HG03135 (cell line): Measurements from ENCODE around the gene PTPRM.
A peak's percentile ranks its signal among the peaks of the same experiment; 100 is the strongest.
"Not testable (repeated sequence)": the region's sequence is repeated elsewhere in the genome, so short reads cannot be mapped to it uniquely, and the experiment has no call there.

Source experiments
- ATAC-seq: cut with Tn5 transposase; IDR thresholded peaks from one replicate; pipeline ENCODE4 v1.9.1; 2021; ENCODE audit warnings: mild to moderate bottlenecking, moderate library complexity; ENCODE audit not compliant: unreplicated experiment

PTPRM gene

GRCh38 chr18:7924616-7925015, 357.5 kb downstream of the PTPRM start:
- ATAC-seq, result no peak

DNA sequence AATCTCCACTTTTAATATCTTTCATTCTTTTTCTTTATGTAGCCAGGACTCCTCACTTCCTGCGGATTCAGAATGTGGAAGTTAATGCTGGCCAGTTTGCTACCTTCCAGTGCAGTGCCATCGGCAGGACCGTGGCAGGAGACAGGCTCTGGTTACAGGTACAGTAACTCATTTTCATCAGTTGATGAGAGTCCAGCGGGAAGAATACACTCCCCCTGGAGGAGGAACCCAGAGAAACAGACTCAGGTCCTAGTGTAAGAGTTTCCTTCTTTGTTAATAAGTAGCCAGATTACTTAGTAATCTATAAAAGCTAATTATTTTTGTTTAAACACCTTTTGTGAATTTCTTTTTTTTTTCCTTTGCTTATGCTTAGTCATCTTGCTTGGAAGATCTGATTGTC, 359.4 kb downstream of the PTPRM start:
- no peak for ATAC-seq

- ATAC-seq, result no peak
Measured at GRCh38 chr18:7927119-7927518, 360.0 kb downstream of the PTPRM start.

DNA sequence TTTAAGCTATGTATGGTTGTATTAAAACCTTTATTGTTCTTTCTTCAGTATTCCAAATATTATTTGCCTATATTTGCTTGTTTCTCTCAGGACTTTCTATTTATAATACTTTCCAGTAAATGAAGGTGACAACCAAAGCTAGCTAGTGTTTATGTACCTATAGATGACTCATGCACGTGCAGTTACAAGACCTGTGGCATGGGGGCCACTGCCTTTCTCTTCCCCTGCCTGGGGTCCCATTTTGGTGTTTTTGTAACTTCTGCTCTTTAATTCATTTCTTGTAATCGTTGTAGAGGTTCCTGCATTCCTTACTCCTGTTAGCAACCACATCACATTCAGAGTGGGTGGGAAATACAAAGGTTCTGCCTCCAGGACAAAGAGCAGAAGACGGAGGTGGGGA, 364.6 kb downstream of the PTPRM start:
- no peak for ATAC-seq

- no peak for ATAC-seq
Measured at GRCh38 chr18:7937268-7937667, 370.2 kb downstream of the PTPRM start.

DNA sequence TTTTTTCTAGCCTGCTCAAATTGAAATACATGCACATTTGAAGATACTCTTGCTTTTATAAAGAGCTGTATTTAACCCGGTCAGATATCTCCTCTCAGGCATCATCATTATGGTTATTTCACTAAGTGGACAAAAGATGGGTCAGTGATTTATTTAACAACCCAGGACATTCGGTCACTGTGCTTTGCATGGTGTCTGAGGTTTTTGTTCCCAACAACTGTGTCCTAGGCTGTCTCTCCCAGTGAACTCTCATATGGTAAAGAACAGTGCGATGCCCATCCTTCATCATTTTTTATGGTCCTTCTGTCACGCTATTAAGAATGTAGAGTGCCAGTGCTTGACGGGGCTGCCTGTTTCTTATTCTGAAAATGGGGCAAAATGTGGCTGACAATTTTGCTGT, 372.4 kb downstream of the PTPRM start:
- no peak for ATAC-seq

GRCh38 chr18:7940379-7940778, 373.3 kb downstream of the PTPRM start:
- no peak for ATAC-seq

GRCh38 chr18:7940971-7941370, 373.9 kb downstream of the PTPRM start:
- ATAC-seq, result no peak

DNA sequence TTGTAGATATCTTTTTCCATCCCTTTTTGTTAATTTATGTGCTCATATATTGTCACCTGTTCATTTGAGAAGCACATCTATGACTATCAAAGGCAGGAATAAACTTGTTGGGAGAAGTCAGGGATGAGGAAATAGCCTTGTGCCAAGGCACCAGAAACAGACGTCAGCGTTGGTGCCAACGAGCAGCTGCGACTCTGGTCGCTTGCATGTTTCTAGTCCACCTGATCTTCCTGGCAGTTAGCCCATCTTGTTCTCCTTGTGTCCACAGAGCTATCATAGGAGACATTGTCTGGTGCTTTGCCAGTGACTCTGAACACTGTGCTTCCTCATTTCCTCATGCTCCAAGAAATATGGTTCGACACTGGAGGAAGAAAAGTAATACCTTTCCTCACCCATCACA, 374.4 kb downstream of the PTPRM start:
- no peak for ATAC-seq

DNA sequence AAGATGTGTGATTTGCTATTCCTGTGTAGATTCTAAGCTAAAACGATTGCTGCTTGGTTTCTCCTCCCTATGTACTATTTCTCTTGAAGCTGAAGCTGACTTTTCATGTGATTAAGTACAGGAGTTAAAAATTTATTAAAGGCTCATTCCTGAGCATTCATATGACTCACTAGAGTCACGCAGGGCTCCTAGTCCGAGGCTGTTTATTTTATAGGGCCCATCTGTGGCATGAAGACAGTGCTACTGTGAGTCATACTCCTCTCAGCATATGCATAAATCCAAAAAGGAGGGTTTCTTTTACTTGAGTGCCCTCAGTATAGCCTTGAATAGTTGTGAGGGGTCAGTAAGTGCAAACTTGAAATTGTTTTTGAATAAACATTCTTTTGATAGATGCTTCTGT, 378.8 kb downstream of the PTPRM start:
- no peak for ATAC-seq

- ATAC-seq, result no peak
Measured at GRCh38 chr18:7946734-7947377, 379.7 kb downstream of the PTPRM start.

- ATAC-seq, result no peak
Measured at GRCh38 chr18:7950380-7951136, 383.4 kb downstream of the PTPRM start.

- ATAC-seq, result peak; percentile 76
Measured at GRCh38 chr18:7953095-7953958, 386.2 kb downstream of the PTPRM start.

GRCh38 chr18:7954238-7954637, 387.1 kb downstream of the PTPRM start:
- ATAC-seq, result no peak

DNA sequence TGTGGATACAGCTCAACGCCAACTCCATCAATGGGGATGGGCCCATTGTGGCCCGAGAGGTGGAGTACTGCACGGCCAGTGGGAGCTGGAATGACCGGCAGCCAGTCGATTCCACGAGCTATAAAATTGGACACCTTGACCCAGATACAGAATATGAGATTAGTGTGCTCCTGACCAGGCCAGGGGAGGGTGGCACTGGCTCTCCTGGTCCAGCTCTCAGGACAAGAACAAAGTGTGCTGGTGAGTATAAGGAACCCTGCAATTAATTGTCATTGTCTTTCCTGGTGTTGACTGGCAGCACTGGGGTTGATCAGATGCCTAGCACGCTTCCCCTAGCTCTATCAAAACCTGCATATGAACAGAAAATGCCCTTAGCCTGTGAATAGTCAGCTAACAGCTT, 388.1 kb downstream of the PTPRM start:
- ATAC-seq, result no peak

- ATAC-seq, result no peak
Measured at GRCh38 chr18:7957297-7957696, 390.2 kb downstream of the PTPRM start.

DNA sequence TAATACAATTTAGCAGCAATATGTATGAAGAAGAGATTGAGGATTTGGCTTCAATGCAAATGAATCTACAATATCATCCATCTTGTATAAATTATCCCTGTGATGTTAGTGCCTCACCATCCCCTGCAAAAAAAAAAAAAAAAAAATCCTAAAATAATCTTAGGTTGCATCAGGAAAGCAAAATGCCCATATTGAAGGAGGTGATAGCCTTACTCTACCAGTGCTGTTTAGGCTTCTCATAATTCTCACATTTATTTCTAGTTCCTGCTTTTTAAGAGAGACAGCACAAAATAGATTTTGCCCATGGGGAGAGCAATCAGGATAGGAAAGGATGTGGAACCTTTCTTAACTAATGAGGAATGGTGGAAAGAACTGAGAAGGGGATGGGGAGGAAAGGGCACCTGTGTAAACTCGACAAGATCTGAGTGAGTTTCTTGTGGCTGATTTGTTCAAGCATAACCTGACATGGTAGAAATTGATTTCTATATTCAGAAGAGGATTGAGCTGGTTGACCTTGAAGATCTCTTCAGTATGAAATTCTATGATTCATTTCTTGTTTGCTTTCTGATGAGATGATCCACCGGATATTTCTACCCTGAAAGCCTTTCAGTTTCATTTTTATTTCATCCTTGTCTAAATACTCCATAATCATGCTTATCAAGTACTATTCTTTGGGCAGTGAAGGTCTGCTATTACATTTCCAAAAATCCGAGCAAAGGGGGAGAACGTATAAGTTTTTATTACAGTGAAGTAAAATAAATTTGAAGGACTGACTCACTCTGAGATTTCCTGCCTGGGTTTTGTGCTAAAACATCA, 391.2 kb downstream of the PTPRM start:
- ATAC-seq, result no peak

DNA sequence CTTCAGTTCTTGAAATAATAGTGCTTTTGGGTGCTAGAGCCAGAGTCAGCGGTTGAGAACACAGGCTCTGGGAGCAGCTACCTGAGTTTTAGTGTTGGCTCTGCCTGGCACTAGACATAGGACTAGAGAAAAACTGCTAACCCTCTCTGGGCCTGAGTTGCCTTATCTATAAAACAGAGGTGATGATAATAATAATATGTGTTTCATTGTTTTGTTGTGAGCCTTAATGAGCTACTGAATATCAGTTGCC, 391.7 kb downstream of the PTPRM start:
- ATAC-seq, result no peak

GRCh38 chr18:7966682-7967081, 399.6 kb downstream of the PTPRM start:
- ATAC-seq, result not testable (repeated sequence)

- no peak for ATAC-seq
Measured at GRCh38 chr18:7974200-7974874, 407.2 kb downstream of the PTPRM start.

DNA sequence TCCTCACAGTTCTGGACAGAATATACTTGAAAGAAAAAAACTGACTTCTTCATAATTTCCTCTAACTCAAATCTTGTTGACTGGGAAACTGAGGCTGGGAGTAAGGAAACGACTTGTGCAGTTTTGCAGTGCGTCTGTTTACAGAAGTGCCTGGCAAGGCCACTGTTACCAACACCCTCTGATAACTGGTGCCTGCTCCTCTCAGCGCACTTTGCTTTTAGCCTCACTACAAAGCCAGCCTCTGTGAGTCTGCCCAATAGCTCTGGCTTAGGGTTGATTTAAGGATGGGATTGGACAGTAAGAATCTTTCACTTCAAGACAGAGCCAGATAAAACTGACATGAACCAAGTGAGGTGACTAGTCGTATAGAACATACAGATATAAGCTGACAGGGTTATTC, 410.8 kb downstream of the PTPRM start:
- no peak for ATAC-seq
